Stimulated activated CD4-positive, alpha-beta T cell treated with anti-CD3 and anti-CD28 coated beads, Interleukin-1b, Interleukin-23, amount 100 ng/mL, for 48 hours (primary cell): Measurements from ENCODE around the gene SLC10A2.
"Not testable (repeated sequence)": the region's sequence is repeated elsewhere in the genome, so short reads cannot be mapped to it uniquely, and the experiment has no call there.

ENCODE experiments used
- DNase-seq: peaks from one replicate; pipeline ENCODE4 v3.0.0-alpha.2; 2020

Gene SLC10A2

GRCh38 chr13:103066079-103066780 lies at the start of gene SLC10A2:
SLC10A2 (minus strand) TSS chr13:103066417; CDS start chr13:103066249, 168 bp downstream.
- DNase-seq: no peak

- no peak for DNase-seq
Measured at GRCh38 chr13:103107580-103107979, 41.4 kb upstream of the SLC10A2 start.

DNA sequence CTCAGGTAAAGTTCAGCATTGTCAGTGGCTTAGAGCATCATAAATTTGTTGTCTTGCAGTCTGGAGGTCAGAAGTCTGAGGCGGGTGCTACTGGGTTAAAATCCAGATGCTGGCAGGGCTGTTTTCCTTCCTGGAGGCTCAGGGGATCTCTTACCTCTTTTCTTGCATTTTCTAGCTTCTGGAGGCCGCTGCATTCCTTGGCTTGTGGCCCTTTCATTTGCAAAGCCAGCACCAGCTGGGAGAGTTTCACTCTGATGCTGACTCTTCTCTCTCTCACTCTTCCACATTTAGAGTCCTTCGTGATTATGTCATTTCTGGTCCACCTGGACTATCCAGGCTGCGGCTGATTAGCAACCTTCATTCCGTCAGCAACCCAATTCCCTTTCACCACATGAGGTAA lies 38.1 kb upstream of the SLC10A2 start:
- no peak for DNase-seq

DNA sequence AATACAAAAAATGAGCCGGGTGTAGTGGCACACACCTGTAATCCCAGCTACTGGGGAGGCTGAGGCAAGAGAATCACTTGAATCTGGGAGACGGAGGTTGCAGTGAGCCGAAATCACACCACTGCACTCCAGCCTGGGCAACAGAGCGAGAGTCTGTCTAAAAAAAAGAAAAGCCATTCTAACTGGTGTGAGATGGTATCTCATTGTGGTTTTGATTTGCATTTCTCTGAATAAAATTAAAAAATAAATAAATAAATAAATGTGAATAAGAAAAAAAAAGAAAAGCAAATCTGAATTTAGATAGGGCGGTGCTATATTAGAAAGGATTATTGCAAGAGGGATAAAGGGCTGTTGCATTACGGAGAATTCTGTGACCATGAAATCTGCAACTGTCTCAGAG lies 37.2 kb upstream of the SLC10A2 start:
- DNase-seq: not testable (repeated sequence)

DNA sequence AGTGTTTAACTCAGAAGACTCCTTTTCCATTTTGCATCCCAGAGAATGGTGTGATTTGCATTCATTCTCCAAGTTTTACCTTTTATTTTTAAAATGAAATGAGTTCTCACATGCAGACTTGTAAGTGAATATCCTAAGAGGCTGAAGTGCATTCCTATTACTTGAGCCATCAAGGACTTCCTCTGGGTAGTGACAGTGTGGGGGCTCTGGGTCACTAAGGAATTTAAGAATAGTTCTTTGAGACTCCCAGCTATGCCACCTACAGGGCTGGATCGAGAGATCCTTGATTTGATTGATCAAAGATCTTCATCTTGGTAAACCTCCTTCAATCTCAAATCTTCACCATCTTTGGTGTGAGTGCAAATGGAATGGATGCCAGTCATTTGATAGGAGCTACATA lies 36.3 kb upstream of the SLC10A2 start:
- no peak for DNase-seq

DNA sequence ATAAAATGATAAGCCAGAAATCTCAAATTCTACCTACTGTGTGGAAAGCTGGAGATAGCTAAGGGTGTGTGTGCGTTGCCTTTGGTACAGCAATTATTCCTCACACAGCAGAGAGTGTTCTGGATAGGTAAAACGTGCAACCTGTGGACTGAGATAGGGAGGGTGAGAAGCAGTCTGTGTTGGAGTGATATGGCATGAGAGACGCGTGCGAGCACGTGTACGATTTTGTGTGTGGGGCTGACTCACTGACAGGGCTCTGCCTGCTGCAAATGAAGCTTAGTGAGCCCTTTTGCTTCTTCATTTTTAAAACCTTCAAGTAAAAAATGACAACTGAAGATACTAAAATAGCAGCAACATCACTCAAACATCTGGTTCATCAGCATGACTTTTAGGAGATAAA lies 35.7 kb upstream of the SLC10A2 start:
- no peak for DNase-seq

GRCh38 chr13:103101500-103101899 lies 35.3 kb upstream of the SLC10A2 start:
- DNase-seq: no peak

GRCh38 chr13:103100830-103101229 lies 34.6 kb upstream of the SLC10A2 start:
- DNase-seq: no peak

DNA sequence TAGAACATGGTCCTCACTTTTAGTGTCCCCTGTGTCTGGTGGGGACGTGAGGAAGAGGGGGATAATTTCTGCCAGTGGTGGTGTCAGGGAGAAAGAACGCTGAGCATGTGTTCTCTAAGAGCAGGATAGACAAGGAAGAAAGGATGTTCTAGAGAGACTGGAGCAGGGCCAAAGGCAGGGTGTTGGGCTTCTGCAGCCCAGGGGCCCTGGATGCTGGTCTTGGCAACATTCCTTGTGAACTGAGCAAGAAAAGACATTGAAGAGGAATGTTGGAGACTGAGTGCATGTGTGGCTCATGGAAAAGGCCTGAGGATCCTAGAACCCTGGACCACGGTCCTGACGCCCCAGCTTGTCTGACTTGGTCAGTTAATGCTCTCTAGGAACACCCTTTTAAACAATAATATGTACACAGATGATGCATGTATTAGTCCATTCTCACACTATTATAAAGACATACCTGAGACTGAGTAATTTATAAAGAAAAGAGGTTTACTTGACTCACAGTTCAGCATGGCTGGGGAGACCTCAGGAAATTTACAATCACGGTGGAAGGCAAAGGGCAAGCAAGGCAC lies 33.6 kb upstream of the SLC10A2 start:
- no peak for DNase-seq

DNA sequence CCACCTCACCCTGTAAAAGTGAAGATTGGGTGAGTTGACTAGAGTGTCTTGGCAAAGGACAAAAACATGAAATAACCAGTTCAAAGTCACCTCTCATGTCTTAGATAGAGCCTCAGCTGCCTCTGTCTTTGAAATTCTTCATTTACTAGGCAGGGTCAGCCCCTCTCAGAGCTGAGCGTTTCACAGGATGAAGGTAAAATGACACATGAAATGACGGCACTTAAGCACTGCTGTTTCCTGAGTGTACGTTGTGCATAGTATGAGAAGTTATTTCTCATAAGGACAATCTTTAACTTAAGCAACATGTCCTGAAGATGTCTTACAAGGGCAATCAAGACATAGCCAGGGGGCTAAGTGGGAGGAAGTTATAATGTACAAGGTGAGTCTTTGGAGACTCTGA lies 32.3 kb upstream of the SLC10A2 start:
- no peak for DNase-seq

DNA sequence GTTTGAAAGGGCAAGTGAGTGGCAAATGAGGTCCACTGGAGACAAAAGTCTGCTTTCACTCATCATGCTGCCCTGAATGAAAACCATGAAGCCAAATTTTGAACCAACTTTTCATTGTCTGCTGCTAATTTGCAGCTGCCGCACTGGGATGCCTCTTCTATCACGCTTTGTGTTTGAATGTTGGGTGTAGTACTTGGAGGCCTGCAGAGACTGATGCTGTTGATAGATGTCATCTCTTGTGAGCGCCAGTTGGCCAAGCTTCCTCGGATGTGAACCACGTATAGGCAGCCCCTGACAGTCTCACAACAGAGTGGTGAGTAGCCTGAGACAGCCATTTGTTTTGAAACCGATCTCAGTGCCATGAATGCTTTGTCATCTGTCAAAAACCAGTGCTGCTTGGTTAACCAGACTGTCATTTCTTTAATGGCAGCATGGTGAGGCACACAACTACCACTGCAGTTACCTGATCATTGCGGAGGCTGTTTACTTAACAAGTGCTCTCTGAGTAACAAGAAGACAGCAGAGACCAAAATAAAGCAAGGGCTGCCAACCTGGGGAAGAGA lies 31.2 kb upstream of the SLC10A2 start:
- DNase-seq: no peak

- not testable (repeated sequence) for DNase-seq
Measured at GRCh38 chr13:103093649-103094048, 27.4 kb upstream of the SLC10A2 start.

GRCh38 chr13:103087275-103087674 lies 21.1 kb upstream of the SLC10A2 start:
- DNase-seq: no peak

- no peak for DNase-seq
Measured at GRCh38 chr13:103081435-103081834, 15.2 kb upstream of the SLC10A2 start.

DNA sequence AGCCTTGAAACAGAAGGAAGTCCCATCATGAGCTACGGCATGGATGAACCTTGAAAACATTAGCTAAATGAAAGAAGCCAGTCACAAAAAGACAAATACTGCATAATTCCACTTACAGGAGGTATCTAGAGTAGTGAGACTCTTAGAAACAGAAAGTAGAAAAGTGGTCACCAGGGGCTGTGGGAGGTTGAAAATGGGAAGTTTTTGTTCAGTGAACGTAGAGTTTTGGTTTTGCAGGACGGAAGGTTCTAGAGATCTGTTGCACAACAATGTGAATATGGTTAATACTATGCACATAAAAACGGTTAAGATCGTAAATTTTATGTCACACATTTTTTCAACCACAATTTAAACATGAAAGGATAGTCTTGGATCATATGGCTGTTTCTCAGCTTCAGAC lies 11.9 kb upstream of the SLC10A2 start:
- DNase-seq: no peak

DNA sequence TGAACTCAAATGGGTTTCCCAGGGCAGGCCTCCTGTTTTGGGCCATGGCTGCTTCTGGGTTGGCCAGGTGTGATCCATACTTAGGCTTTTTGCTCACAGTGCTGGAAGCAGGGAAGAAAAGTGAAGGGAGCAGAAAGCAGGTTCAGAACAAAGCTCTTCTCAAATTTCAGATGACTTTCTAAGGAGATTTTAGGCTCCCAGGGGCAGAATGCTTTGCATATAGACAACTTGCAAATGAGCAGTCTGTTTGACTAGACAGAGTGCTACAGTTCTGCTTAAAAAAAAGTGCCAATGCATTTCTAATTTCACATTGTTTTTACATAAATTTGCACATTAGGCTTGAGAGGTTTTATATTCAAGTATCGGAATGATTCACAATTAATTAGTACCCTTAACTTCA lies 2.6 kb upstream of the SLC10A2 start:
- DNase-seq: no peak

DNA sequence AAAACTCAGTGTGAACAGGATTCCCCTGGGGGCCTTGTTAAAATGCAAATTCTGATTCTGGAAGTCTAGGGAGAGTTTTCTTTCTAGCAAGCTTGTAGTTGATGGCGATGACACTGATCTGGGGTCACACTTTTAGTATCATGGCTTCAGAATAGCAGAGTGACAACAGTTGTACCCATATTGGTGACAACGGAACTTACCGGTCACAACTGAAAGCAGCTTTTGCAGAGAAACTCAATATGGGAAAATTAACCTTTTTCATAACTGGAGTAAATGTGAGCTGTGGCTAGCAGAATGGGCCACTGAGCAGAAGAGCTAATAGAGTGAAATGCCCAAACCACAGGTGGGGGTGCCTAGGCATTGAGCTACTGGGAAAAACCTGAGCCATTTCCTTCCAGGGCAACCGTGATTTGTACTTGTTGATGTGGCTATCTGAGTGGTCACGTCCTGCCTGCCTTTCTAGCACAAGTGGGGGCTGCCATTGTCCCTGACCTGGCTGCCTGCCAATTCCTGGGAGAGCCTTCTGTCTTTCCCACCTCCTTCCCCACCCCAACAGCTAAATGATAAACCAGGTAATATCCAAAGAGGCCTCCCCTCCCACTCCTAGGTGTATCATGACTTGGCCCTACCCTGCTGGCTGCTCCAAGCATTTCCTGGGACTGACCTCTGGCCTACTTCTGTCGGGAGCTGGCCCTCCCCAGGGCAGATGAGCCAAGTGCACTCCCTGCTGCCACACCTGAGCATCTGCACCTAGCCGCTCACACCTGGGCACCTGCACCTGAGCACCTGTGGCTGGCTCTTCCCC lies 1.7 kb upstream of the SLC10A2 start:
- DNase-seq: no peak

DNA sequence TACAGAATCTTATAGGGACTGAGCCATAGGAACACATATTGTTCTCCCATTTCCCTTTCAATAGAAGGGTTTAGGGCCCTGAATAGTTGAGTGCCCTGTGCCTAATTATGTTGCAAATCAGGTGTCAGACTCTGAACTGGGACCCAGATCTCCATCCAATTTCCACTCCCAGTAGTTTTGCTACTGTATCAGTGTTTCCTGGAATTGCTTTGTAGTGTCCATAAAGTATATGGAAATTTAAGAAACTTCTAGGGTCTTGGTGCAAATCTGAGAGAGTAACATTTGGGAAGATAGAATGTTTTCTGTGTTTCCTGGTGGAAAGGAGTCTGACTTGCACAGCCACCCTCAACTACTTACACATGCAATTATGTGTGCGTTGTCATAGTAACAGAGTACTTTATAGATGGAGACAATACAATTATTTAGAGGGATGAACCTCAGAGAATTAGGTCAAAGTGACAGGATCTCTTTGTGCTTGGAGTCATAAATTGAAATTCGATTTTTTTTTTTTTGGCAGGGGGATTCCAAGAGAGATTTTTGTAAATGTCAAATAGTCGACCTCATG lies 646 bp upstream of the SLC10A2 start:
- no peak for DNase-seq

GRCh38 chr13:103063376-103063775 lies 2.8 kb downstream of the SLC10A2 start:
- DNase-seq: no peak

- DNase-seq: no peak
Measured at GRCh38 chr13:103062079-103062478, 4.1 kb downstream of the SLC10A2 start.

DNA sequence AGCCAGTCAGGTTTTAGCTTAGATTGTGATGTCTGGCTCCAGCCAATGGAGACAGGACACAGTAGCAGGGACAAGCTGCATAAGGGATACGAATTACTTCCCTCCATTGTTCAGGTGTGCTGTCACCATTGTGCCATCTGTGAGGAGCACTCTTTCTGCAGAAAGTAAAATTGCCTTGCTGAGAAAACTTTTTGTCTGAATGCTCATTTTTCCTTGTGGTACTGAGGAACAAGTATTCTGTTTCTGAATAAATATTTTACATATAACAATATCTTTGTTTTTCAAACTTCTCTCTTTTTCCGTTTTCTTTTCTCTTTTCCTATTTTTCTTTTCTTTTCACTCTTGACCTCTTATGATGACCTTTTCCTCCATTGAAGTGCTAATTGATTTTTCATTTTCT lies 10.2 kb downstream of the SLC10A2 start:
- DNase-seq: no peak

DNA sequence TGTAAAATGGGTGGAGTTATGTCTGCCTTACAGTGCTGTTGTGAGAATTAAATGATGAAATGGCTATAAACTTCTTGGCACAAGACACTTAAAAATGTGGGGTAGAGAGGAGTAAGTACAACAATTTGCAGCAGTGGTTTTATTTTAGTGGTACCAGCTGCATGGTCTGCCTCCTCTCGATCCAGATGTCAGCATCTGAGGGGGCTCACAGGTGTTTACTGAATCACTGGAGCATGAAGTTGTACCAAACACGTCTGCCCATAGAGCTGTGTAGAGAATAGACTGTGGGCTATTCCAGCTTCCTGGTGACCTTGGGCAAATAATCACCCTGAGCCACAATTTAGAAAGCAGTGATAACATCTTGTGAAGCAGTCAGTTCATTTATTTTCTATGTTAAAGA lies 11.1 kb downstream of the SLC10A2 start:
- no peak for DNase-seq

DNA sequence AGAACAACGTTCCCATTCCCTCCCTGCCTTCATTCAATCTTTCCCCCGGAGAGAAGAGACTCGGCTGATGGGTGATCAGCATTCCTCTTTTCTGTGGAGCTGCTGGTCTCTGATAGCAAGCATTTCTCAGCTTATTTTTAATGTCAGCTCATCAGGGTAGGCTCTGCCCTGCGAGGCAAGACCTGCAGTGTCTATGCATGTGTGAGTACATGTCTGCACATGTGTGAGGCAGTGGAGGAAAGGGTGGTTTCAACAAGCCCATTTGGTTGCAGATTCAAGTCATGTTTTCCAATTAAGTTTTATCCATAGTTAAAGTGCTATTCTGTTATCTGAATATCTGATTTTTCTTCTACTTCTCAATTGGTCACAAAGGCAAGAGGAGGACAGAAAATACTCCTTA lies 19.5 kb downstream of the SLC10A2 start:
- no peak for DNase-seq
